Measurements from ENCODE around the gene TMEM213.

DNA sequence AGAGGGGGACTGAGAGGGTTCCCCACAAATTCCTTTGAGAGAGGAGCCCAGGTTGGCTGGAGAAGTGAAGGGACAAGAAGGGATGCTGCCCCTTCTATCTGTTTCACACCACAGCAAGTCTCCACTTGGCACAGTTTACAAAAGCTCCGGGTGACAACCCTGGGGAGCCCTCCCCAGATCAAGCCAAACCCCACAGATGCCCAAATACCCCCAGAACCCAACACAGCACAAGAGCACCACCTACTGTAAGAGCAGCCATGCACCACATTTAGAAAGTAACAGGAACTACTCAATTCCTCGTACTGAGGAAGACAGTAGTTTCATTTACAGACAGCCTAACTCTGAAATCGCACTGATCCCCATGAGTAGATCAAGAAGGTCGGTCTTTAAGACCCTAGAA lies 68.0 kb downstream of the TMEM213 start:
- TF ChIP-seq CTCF (IDR thresholded peaks at IDR 0.05) (peak; percentile 42), EZH2 (IDR thresholded peaks at IDR 0.05) (no peak)

Measured in neural progenitor cell (in vitro differentiated cells).